Measurements from ENCODE around the gene DPP3.

DNA sequence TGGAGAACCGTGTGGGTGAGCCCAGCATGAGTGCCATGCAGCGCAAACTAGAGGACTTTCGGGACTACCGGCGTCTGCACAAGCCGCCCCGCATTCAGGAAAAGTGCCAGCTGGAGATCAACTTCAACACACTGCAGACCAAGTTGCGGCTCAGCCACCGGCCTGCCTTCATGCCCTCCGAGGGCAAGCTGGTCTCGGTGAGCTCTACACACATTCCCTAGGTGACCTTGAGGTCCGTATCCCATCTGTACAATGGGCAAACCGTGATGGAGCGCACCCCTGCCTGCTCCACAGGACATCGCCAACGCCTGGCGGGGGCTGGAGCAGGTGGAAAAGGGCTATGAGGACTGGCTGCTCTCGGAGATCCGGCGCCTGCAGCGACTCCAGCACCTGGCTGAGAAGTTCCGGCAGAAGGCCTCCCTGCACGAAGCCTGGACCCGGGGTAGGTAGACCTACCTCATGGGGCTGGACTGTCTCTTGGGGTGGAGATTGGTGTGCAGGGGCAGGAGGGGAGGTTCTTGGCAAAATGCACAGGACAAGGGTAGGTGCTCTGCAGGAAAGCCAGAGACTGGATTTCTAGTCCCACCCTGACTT is 77.6 kb downstream of the DPP3 start:
- TF ChIP-seq, protein P1, sequence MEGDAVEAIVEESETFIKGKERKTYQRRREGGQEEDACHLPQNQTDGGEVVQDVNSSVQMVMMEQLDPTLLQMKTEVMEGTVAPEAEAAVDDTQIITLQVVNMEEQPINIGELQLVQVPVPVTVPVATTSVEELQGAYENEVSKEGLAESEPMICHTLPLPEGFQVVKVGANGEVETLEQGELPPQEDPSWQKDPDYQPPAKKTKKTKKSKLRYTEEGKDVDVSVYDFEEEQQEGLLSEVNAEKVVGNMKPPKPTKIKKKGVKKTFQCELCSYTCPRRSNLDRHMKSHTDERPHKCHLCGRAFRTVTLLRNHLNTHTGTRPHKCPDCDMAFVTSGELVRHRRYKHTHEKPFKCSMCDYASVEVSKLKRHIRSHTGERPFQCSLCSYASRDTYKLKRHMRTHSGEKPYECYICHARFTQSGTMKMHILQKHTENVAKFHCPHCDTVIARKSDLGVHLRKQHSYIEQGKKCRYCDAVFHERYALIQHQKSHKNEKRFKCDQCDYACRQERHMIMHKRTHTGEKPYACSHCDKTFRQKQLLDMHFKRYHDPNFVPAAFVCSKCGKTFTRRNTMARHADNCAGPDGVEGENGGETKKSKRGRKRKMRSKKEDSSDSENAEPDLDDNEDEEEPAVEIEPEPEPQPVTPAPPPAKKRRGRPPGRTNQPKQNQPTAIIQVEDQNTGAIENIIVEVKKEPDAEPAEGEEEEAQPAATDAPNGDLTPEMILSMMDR (conservative IDR thresholded peaks at IDR 0.05; ENCODE audit: low read depth, low read length): no peak
- TF ChIP-seq EZH2 (IDR thresholded peaks at IDR 0.05; ENCODE audit: borderline replicate concordance, low read depth, low read length, poor library complexity, severe bottlenecking): no peak
